Measurements from ENCODE around the gene ATXN2.
A peak's percentile ranks its signal among the peaks of the same experiment; 100 is the strongest.
"Not testable (repeated sequence)": the region's sequence is repeated elsewhere in the genome, so short reads cannot be mapped to it uniquely, and the experiment has no call there.

The ATXN2 gene

DNA sequence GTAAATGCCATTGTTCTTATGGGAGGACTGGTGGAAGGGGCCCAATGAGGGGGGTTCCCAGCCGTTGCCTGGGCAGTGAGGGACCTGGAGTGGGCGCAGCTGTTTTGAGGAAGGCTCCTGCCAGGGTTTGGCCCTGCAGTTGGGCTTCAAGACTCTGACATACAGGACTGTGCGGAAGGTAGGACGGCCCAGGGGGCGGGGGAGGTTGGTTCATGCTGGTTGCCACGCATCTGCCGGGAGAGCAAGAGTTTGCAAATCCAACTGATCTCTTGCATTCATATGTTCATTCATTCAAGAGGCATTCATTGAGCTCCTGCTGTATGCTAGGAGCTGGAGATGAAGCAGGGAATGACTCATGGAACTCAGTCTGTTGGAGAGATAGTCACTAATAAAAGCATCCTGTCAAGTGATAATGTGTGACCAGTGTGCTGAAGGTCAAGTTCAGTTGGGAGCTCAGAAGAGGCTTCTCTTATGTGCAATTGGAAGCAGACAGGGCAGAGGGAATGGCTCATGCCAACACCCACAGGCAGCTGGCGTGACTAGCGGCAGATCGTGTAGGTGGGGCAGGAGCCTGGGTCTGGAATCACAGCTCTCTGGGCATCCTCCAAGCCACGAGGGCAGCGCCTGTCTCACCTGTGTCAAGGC lies 185.6 kb downstream of the ATXN2 start:
- no peak for DNase-seq

- no peak for DNase-seq
Observed at GRCh38 chr12:111412830-111413441, 186.2 kb downstream of the ATXN2 start.

DNA sequence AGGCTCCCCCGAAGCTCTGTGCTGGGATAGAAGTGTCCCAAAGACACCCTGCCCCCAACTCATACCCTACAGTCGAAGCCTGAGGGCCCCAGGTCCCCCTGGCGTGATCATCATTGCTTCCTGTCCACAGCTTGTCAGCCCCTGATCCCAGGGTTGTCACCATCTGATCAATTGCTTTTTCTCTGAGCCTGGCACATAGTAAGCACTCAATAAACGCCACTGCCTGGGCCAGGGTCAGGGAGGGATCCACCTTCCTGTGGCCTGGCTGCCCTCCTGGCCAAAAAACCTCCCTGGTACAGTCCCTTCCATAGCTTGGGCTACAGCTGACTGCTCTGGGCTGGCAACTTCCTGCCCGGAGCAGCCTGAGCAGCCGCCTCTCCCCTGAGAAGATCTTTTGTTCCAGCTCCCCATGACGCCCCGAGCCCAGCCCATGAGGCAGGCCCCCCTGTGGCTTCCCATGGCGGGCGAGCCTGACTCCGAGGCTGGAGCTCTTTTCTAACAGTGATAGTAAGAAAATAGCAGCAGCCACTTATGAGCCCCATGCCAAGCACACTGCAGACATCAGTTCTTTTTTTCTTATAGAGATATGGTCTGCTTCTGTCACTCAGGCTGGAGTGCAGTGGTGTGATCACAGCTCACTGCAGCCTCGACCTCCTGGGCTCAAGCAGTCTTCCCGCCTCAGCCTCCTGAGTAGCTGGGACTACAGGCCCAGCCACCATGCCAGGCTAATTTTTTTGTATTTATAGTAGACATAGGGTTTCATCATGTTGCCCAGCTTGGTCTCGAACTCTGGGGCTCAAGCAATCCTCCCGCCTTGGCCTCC lies 186.9 kb downstream of the ATXN2 start:
- DNase-seq, result peak; percentile 82

DNA sequence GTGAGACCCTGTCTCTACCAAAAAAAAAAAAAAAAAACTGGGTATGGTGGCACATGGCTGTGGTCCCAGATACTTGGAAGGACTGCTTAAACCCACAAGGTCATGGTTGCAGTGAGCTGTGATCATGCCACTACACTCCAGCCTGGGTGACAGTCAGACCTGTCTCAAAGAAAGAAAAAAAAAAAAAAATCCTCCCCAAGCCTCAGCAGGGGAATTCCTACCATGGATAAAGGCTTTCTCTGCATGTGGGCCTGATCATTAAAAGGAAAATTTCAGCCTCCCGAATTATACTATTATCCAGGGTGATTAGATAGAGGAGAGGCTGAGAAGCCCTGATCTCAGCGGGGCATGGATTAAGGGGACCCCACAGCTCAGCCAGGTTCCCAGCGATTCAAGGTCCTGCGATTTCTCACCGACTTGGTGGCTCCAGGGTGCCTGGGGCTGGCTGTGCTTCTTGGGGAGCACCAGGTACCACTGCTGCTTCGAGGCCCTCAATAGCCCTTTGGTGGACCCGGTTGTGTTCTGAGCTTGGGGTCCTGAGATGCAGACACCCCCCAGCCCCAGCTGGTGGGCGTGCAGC lies 187.8 kb downstream of the ATXN2 start:
- no peak for DNase-seq

DNA sequence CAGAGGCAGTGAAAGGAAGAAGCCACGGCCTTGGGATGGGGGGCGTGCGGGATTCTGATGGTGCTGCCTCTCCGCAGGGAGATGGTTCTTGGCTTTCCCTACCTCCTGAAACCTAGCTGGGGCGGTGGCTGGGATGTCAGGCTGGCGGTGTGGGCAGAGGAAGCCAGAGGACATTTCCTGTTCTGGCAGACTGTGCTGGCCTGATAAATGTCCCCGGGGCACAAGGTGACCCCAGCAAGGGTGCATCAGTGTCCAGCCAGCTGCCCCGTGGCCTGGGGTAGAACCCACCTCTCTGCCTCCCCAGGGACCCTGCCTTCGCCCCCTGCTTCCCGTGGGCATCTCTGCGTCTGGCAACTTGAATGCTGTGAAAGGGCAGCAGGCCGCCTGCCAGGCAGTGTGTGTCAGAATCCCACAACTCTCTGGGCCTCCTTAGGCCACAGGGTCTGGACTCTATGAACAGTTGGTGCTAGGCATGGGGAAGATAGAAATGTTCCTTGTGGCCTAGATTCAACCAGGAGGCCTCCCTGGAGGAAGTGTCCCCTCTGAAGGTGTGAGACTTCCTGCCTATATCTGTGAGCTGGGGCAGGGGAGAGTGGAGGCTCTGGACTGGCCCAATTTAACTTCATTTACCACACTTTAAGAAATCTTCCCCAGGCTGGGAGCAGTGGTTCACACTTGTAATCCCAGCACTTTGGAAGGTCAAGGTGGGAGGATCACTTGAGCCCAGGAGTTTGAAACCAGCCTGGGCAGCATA lies 188.5 kb downstream of the ATXN2 start:
- DNase-seq, result no peak

- no peak for DNase-seq
Observed at GRCh38 chr12:111409780-111410430, 189.2 kb downstream of the ATXN2 start.

- DNase-seq, result no peak
Observed at GRCh38 chr12:111409403-111409779, 189.7 kb downstream of the ATXN2 start.

- no peak for DNase-seq
Observed at GRCh38 chr12:111408686-111409402, 190.3 kb downstream of the ATXN2 start.

GRCh38 chr12:111408116-111408440 lies 191.0 kb downstream of the ATXN2 start:
- no peak for DNase-seq

GRCh38 chr12:111407377-111408115 lies 191.6 kb downstream of the ATXN2 start:
- DNase-seq, result no peak

DNA sequence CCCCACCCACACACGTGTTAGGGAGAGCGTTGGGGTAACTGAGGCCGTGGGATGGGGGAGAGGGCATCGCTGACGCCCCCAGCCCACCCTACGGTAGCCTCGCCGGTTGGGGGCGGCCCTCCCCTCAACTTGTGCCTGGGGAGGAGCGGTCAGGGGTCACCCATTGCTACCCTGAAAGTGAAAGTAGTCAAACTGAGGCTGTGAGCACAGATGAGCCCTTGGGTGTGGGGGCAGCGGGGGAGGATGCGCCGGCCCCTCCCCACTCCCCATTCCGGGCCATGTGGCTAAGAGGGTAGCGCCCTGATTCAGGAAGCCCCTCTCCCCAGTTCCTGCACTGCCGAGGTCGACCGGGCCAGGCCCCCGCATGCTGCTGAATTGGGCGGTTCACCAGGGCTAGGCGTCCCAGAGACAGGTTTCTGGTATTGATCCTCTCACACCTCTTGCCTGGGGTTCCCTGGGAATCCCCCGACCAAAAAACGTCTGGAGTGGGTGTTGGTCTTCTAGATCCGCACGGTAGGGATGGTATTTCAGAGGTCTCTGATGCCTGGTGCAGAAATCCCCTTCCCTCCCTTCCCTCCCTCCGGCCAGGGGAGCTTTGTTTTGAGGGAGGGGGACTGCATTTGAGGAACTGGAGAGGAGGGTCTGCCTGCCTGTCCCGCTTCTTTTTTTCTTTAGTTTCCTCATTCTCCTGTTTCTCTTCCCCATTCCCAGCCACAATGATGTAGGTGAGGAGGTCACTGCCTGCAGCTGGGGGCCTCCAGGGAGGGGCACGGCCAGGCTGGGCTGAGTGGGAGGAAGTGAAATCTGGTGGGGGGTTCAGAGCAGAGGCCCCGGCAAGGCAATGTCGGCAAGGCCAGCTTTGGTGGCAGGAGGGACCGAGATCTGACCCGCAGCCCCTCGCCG lies 192.4 kb downstream of the ATXN2 start:
- DNase-seq, result no peak

DNA sequence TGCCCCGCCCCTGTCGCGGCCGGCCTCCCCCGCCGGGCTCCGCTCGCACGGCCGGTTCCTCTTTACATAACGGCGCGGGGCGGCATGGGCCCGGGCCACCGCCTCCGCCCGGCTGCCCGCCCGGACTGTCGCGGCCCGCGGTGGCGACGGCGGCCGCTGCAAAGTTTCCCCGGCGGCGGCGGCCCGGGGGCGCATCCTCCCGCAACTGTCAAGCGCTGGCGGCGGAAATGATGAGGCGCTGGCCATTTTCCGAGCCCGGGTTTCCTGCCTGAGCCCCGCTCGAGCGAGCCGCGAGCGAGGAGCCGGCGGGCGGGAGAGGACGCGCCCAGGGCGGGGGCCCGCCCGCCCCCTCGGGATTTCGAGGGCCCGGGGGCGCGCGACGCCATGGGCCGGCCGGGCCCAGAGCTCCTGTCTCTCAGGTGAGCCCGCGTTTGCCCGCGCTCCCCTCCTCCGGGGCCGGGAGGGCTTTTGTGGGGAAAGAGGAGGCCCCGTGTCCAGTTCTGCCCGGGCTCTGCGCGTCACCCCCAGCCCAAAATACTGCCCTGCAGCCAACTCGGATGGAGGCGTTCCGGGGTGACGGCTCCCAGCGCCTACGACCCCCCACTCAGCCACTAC lies 193.1 kb downstream of the ATXN2 start, which contains the start of gene SH2B3:
Gene SH2B3 (plus strand): TSS at position 65 of the 615 bp plus-strand sequence. CDS start 12,223 bp downstream, outside the sequence.
- peak; percentile 55 for DNase-seq

- peak; percentile 67 for DNase-seq
Observed at GRCh38 chr12:111405149-111405858, 193.8 kb downstream of the ATXN2 start.

DNA sequence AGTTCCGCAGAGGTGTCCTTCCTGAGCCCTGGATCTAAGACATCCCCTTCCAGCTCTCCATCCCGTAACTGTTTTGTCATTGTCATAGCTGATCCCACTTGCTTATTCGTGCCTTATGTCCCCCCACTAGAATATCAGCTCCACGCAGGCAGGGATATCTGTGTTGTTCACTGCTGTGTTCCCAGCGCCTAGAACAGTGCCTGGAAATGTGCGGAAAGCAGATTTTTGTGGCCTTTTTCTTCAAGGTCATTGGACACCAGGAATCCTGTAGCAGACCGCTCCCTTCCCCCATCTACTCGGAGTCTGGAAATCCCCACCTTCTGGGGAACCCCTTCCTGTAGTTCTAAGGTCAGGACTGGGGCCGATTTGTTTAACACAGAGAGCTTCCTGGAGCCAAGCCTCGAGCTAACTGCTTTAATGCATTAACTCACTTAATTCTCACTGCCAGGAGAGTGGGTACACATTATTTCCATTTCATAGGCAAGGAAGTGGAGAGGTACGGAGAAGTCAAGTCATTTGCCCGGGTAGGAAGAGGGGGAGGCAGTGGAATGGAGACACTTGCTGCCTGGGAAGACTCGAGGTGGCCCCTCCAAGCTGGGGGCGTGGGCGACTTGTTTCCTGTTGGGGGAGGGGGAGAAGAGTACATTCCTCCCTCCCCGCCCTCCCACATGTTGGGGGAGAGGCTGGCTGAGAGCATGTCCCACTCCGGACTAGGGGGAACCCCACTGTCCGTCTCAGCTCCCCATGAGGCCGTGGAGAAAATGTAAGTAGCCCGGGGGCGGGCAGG lies 194.6 kb downstream of the ATXN2 start:
- DNase-seq, result no peak

DNA sequence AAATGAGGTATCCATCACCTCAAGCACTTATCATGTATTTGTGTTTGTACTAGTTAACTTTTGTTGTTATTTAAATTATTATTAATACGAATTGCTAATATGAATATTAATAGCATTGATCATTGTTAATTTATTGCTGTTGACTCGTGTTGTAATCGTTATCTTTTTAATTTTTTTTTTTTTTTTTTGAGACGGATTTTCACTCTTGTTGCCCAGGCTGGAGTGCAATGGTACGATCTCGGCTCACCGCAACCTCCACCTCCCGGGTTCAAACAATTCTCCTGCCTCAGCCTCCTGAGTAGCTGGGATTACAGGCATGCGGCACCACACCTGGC lies 196.7 kb downstream of the ATXN2 start:
- DNase-seq, result not testable (repeated sequence)

Data from COR-L47 (cell line).